ENCODE measurements around the gene NGB. TPM values are rescaled to one million over a fixed set of nuclear protein-coding genes. Genes with fewer than 3 reads are reported as not detected.

The NGB gene
- total RNA-seq, 1 donor = not detected

DNA sequence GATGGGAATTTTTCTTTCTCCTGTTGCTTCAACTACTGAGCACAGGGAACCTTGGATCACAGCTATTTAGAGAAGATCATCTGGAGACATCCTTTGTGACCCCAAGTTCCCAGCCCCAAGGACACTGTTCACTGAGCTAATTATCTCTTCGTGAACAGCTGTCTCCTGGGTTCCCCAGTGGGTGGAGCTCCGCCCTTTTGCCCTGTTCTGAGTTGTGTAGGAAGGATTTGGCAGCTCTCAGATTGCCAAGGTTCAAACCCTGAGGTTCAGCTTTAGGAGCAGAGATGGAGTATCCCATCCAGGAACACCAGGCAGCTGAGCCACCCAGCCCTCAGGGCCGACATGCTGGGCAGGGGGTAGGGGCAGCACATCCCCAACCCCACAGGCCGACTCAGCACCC lies 32.0 kb downstream of the NGB start:
- no peak for DNase-seq (ENCODE audit: low read depth in 2 of 3, low spot score in 2 of 3)

DNA sequence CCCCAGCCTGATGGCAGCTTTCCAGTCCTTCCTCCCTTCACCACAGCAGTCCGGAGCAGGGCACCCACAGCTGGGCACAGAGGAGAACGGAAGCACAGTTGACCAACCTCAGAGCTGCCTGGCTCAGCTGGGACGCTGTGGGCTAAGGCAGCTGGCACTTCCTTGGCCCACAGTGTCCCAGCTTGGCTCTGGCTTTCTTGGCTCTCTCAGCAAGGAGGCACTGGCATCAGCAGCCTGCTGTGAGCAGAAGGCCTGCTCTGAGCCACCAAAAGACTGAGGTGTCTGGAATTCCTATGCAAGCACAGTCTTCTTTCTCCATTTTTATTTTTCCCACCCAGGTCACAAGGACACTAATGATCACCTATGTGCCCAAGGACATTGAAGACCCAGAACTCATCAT lies 32.6 kb downstream of the NGB start:
- DNase-seq (ENCODE audit: low read depth in 2 of 3, low spot score in 2 of 3) = no peak

DNA sequence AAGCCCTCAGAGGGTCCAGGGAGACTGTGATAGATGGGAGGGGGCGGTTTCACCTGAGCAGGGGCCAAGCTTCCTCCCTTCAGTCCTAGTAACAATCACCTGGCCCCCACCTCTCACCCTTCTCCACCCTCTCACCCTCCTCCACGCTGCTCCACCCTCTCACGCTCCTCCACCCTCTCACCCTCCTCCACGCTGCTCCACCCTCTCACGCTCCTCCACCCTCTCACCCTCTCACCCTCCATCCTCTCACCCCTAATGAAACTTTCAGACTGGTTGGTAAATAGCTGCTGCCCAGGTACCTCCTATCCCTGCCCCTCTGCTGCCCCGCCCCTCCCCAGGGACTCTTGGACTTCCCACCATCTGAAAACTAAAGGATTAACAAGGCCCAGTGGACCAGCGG lies 34.2 kb downstream of the NGB start:
- DNase-seq (ENCODE audit: low read depth in 2 of 3, low spot score in 2 of 3) = no peak

- no peak for DNase-seq (ENCODE audit: low read depth in 2 of 3, low spot score in 2 of 3)
Measured at GRCh38 chr14:77231721-77232120, 39.3 kb downstream of the NGB start.

GRCh38 chr14:77230914-77231313 lies 40.1 kb downstream of the NGB start:
- no peak for DNase-seq (ENCODE audit: low read depth in 2 of 3, low spot score in 2 of 3)

GRCh38 chr14:77228056-77228455 lies 43.0 kb downstream of the NGB start:
- DNase-seq (ENCODE audit: low read depth in 2 of 3, low spot score in 2 of 3) = no peak

- DNase-seq (ENCODE audit: low read depth in 2 of 3, low spot score in 2 of 3) = no peak
Measured at GRCh38 chr14:77225892-77226557, 45.0 kb downstream of the NGB start.

DNA sequence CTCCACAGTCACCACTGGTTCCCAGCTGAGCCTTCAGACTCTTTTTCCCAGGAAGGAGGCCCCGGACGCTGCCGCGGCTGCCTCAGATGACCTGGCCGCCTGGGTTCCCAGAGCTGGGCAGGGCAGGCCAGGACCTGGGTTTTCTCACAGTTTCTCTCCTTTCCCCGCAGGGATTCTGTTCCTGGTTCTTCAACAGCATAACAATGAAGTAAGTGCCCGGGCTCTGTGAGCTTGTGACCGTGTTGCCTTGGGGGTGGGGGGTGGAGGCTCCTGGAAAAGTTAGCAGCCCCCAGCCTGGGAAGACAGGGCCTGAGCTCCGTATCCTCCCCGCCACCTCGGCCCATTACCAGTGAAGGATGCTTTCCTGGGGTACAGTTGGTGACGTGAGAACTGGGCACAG lies 45.8 kb downstream of the NGB start:
- DNase-seq (ENCODE audit: low read depth in 2 of 3, low spot score in 2 of 3) = no peak

DNA sequence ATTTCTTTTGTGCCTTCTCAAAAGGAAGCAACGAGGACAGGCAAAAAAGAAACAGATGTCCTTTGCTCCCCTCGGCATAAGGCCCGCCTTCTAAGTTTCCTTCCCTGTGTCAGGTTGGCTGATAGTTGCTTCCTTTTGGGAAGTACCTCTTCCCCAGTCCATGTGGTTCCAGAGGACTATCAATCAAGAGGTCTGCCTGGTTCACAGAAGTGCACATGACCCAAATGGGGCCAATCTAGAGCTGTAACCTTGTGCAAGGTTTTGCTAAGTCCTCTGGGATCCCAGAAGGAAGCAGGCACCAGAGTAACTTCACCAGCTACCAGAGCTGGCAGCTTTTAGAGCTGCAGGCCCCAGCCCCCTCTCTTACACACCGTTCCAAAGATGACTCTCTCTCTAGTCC lies 46.8 kb downstream of the NGB start:
- DNase-seq (ENCODE audit: low read depth in 2 of 3, low spot score in 2 of 3) = no peak

DNA sequence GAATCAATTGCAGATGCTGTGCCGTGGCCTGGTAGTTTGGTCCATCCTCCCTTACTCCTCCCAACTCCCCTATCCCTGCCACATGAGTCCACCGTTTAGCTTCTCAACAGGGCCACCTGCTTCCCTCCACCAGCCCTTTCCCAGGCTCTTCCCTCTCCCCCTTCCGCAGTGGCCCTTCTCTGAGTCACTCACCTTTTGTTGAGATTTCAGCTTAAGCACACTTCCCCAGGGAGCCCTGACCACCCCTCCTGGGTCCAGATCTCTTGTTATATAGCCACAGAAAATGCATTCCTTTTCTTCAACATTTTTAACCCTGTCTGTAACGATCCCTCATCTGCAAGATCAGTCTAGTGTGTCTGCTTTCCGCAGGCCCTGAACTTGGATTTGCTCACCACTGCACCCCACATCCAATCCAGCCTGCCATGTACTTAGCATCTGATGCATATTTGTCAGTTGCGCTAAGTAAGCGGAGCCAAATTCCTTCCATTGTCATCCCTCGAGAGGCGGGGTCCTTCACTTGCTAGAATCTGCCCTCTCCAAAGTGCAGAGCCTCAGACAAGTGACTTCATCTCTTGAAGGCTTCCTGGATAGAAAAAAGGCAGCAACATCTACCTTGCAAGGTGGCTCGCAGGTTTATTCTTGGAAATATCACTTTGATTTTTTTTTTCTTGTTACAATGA lies 48.3 kb downstream of the NGB start:
- no peak for DNase-seq (ENCODE audit: low read depth in 2 of 3, low spot score in 2 of 3)

DNA sequence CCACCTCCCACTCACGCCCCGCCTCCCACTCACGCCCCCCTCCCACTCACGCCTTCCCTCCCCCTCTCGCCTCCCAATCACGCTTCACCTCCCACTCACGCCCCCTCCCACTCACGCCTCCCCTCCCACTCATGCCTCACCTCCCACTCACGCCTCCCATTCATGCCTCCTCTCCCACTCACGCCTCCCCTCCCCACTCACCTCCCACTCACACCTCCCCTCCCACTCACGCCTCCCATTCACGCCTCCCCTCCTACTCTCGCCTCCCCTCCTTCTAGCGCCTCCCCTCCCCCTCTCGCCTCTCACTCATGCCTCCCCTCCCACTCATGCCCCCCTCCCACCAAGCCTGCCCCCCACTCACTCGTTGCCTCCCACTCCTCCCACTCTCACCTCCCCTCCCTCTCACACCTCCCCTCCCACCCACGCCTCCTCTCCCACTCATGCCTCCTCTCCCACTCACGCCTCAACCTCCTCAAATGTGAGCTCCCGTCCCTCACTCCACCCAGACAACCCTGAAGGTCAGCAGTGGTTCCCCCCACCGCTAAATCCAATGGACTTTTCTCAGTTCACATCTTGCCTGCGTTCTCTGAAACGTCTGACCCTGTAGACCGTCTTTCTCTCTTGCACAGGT lies 49.6 kb downstream of the NGB start:
- no peak for DNase-seq (ENCODE audit: low read depth in 2 of 3, low spot score in 2 of 3)

DNA sequence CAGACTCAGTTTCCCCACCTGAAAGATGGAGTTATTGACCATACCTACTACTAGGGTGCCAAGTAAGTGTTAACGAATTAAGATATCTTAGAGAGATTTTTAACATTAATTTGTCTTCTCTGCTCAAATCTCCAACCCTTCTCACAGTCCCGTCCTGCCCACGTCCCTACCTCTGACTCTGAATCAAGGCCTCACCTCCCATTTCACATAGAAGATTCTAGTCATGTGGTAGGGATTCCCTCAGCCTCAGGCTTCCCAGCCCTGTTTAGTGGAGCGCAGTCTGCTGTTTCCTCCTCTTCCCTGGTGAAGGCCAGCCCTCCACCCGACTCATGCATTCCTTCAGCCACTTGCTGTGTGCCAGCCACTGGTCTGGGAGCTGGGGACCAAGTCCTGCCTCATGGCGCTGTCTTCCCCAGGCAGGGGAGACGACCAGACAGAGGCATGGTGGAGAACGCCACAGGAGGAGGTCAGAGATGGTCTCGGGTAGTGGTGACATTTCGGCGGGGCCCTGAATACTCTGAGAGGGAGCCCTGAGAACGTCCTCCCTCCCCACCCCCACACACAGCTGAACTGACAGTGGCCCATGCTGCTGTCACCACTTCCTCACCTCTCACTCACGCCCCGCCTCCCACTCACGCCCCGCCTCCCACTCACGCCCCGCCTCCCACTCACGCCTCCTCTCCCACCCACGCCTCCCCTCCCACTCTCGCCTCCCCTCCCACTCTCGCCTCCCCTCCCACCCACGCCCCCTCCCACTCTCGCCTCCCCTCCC lies 50.6 kb downstream of the NGB start:
- no peak for DNase-seq (ENCODE audit: low read depth in 2 of 3, low spot score in 2 of 3)

GRCh38 chr14:77219591-77219990 lies 51.4 kb downstream of the NGB start:
- DNase-seq (ENCODE audit: low read depth in 2 of 3, low spot score in 2 of 3) = no peak

DNA sequence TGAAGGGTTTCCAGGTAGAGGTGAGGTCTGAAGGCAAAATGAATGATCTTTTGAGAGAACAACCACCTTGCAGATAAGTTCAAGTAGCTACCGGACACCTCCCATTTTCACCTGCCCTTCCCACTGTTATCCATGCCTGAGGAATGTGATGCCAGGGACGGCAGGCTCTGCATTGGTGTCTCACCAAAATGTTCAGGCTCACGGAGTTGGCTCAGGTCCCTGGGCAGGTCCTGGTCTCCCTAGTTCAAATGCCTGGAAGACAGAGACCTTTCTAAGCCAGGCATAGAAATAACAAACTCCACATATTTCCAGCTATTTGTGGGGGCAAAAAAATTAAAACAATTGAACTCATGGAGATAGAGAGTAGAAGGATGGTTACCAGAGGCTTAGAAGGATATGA lies 53.5 kb downstream of the NGB start:
- DNase-seq (ENCODE audit: low read depth in 2 of 3, low spot score in 2 of 3) = no peak

Small RNAs within 50 kb of the gene (small RNA-seq; reads per million reads assigned to genes)
- not detected for gene MIR1260A

Other genes starting within 250 kb of the NGB start
- gene IRF2BPL, start 242.5 kb downstream of the NGB start, total RNA-seq = 31.5 TPM
- 12.4 TPM for gene CIPC, start 172.9 kb downstream of the NGB start, total RNA-seq
- gene ZDHHC22, start 129.4 kb downstream of the NGB start, total RNA-seq = not detected
- gene TMEM63C, start 89.4 kb downstream of the NGB start, total RNA-seq = 0.27 TPM
- 7.0 TPM for gene POMT2, start 49.7 kb upstream of the NGB start, total RNA-seq
- 42.0 TPM for gene GSTZ1, start 49.8 kb upstream of the NGB start, total RNA-seq
- 19.9 TPM for gene TMED8, start 105.9 kb upstream of the NGB start, total RNA-seq
- gene SAMD15, start 106.2 kb upstream of the NGB start, total RNA-seq = 0.81 TPM
- gene NOXRED1, start 152.3 kb upstream of the NGB start, total RNA-seq = 0.27 TPM
- 26.7 TPM for gene VIPAS39, start 186.4 kb upstream of the NGB start, total RNA-seq
- 61.9 TPM for gene AHSA1, start 186.9 kb upstream of the NGB start, total RNA-seq
- gene ISM2, start 227.6 kb upstream of the NGB start, total RNA-seq = 0.27 TPM

All from hematopoietic multipotent progenitor cell (in vitro differentiated cells).